ENCODE data around the gene GIGYF2. TPM values are rescaled to one million over a fixed set of nuclear protein-coding genes. Genes with fewer than 3 reads are reported as not detected.

Gene GIGYF2
- total and polyA plus RNA-seq, 2 donors from 2014 or later, result 13.5 to 79.8 TPM

DNA sequence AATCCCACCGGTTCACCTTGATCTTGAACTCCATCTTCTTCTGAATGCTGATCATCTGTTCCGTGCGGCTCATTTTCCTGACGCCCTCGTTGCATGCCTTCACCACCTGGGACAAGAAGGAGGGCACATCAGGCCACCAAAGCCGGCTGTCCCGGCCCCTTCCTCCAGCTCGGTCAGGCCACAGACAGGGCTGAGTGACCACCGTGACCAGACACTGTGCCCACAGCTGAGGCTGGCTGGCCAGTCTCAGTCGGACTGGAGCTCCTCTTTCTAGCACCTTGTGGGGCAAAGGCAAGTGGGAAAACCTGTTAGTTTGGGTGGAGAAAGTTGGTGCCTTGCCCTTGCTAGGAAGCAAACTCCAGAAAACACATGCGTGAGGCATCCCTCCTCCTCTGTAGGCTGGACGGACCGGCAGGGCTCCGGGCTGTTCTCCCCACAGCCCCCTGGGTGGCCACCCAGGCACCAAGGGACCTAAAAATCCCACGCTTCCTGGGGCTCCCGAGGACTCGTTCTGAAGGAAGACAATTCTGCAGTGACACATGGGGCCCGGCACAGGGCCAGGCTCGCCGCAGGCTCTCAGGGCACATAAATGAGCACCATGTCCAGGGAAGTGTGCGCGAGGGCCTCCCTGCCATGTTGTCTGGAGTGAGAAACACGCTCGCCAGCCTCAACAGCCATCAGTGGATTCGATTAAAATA is 188.3 kb downstream of the GIGYF2 start:
- intact Hi-C loops (cut with DNase I), result no loop called here
- no peaks in the 10 kb centered on the region for H3K27me3 ChIP-seq (ENCODE audit: control insufficient read depth, insufficient read depth, low read length)
- H3K9ac ChIP-seq (ENCODE audit: low read length in 3 of 3), result no peak overlapping the region
- DNase-seq (peak in 2 of 5 donors; percentile 25 to 62), FAIRE-seq (no peak)
- H3K4me1 ChIP-seq (ENCODE audit: control insufficient read depth in 2 of 3, insufficient read depth in 2 of 3, low read depth in 1 of 3, low read length in 3 of 3), result no peaks in the 10 kb centered on the region
- H3K27ac ChIP-seq (ENCODE audit: low read depth in 2 of 2, low read length in 2 of 2), result no peak overlapping the region
- TF ChIP-seq, protein P1, sequence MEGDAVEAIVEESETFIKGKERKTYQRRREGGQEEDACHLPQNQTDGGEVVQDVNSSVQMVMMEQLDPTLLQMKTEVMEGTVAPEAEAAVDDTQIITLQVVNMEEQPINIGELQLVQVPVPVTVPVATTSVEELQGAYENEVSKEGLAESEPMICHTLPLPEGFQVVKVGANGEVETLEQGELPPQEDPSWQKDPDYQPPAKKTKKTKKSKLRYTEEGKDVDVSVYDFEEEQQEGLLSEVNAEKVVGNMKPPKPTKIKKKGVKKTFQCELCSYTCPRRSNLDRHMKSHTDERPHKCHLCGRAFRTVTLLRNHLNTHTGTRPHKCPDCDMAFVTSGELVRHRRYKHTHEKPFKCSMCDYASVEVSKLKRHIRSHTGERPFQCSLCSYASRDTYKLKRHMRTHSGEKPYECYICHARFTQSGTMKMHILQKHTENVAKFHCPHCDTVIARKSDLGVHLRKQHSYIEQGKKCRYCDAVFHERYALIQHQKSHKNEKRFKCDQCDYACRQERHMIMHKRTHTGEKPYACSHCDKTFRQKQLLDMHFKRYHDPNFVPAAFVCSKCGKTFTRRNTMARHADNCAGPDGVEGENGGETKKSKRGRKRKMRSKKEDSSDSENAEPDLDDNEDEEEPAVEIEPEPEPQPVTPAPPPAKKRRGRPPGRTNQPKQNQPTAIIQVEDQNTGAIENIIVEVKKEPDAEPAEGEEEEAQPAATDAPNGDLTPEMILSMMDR (IDR thresholded peaks at IDR 0.05; ENCODE audit: borderline replicate concordance, extremely low read depth, insufficient read depth), result no peak
- peaks cover 0 to 6% (median 0%) of the 10 kb centered on the region in 3 donors for H3K36me3 ChIP-seq (ENCODE audit: control insufficient read depth in 2 of 3, insufficient read depth in 3 of 3, low read length in 3 of 3)
- no peaks in the 10 kb centered on the region for H3K9me3 ChIP-seq (ENCODE audit: control insufficient read depth in 2 of 3, insufficient read depth in 1 of 3, low read length in 3 of 3)
- H3K4me3 ChIP-seq (ENCODE audit: low read length in 3 of 3), result no peak overlapping the region

DNA sequence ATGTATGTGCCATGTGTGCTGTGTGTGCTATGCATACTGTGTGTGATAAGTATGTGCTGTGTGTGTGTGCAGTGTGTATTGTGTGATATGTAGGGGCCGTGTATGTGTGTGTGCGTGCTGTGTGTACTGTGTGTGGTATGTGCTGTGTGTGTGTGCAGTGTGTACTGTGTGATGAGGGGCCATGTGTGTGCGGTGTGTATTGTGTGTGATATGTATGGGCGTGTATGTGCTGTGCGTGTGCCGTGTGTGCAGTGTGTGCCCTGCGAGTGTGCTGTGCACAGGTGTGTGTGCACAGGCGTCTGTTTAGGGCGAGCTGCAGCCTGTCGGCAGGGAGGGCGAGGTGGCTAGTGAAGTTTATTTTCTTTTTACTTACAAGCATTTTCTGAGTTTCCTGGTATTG is 189.0 kb downstream of the GIGYF2 start:
- Histone ChIP-seq H3K4me3 (ENCODE audit: low read length in 3 of 3) (no peak overlapping the region), H3K9me3 (ENCODE audit: control insufficient read depth in 2 of 3, insufficient read depth in 1 of 3, low read length in 3 of 3) (no peaks in the 10 kb centered on the region), H3K9ac (ENCODE audit: low read length in 3 of 3) (no peak overlapping the region), H3K27me3 (ENCODE audit: control insufficient read depth, insufficient read depth, low read length) (no peaks in the 10 kb centered on the region), H3K27ac (ENCODE audit: low read depth in 2 of 2, low read length in 2 of 2) (no peak overlapping the region), H3K36me3 (ENCODE audit: control insufficient read depth in 2 of 3, insufficient read depth in 3 of 3, low read length in 3 of 3) (peaks cover 0 to 6% (median 0%) of the 10 kb centered on the region in 3 donors), H3K4me1 (ENCODE audit: control insufficient read depth in 2 of 3, insufficient read depth in 2 of 3, low read depth in 1 of 3, low read length in 3 of 3) (no peaks in the 10 kb centered on the region)
- intact Hi-C loops (cut with DNase I), result no loop called here
- no peak for DNase-seq
- FAIRE-seq, result no peak
- TF ChIP-seq, protein P1 (IDR thresholded peaks at IDR 0.05; ENCODE audit: borderline replicate concordance, extremely low read depth, insufficient read depth), result no peak

DNA sequence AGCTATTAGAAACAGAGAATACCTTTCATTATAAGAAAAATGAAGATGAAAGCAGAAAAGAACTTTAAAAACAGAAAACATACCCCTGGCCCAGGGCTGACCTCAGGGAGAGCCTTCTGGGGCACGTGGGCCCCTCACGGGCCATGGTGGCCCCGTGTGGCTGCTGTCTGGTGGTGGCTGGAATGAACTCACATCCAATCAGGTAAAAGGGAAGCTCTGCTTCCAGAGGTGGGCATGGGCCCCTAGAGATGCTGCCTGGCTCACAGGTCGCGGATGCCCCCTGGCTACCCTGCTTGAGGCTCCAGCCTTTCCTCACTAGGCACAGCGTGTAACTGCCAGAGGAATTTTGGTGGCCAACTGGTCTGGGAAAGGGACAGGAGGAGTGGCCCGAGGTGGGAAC is 189.5 kb downstream of the GIGYF2 start:
- DNase-seq (no peak), FAIRE-seq (no peak)

More for the DNA sequence above, 189.5 kb downstream of the GIGYF2 start:
- H3K9me3 ChIP-seq (ENCODE audit: control insufficient read depth in 2 of 3, insufficient read depth in 1 of 3, low read length in 3 of 3), result no peaks in the 10 kb centered on the region
- no peaks in the 10 kb centered on the region for H3K27me3 ChIP-seq (ENCODE audit: control insufficient read depth, insufficient read depth, low read length)
- H3K36me3 ChIP-seq (ENCODE audit: control insufficient read depth in 2 of 3, insufficient read depth in 3 of 3, low read length in 3 of 3), result peaks cover 0 to 6% (median 0%) of the 10 kb centered on the region in 3 donors
- H3K4me3 ChIP-seq (ENCODE audit: low read length in 3 of 3), result no peak overlapping the region
- no peaks in the 10 kb centered on the region for H3K4me1 ChIP-seq (ENCODE audit: control insufficient read depth in 2 of 3, insufficient read depth in 2 of 3, low read depth in 1 of 3, low read length in 3 of 3)
- H3K27ac ChIP-seq (ENCODE audit: low read depth in 2 of 2, low read length in 2 of 2), result no peak overlapping the region
- TF ChIP-seq, protein P1 (IDR thresholded peaks at IDR 0.05; ENCODE audit: borderline replicate concordance, extremely low read depth, insufficient read depth), result no peak
- intact Hi-C loops (cut with DNase I), result no loop called here
- H3K9ac ChIP-seq (ENCODE audit: low read length in 3 of 3), result no peak overlapping the region
